Measurements from ENCODE around the gene KRTAP10-8. TPM values are rescaled to one million over a fixed set of nuclear protein-coding genes. Genes with fewer than 3 reads are reported as not detected.
"Not testable (repeated sequence)": the region's sequence is repeated elsewhere in the genome, so short reads cannot be mapped to it uniquely, and the experiment has no call there.

The KRTAP10-8 gene
- polyA plus RNA-seq, 1 donor: not detected

DNA sequence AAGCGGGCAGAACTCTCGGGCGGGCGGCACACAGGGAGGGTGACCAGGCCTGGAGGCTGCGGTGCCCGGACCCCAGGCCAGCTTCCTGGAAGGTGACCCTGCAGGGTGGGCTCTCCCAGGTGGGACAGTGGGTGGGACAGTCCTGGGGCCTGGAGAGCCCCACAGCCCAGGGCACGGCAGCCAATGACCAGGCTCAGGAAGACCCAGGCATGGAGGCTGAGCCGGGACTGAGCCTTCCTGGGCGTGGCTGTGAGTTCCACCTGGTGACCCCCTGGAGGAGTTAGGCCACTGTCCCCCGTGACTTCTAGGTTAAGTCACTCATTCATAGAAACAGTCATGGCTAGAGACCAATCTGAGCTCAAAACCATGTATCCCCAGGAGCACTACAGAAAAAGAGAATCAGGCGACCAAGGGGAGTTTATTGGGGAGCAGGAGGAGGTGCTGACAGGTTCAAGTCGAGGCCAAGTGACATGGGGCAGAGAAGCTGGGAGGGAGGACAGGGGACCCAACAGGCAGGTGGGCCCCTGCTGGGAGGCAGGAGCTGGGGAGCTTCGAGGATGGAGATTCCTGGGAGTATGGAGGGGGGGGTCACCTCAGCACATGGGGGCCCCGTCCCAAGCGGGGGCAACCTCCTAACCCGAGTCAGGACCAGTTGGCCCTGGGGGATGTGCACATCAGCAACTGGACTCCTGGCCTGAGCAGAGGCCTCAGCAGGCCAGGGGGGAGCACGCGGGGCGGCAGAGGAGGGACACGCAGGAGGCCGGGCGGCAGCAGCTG lies 32.6 kb upstream of the KRTAP10-8 start:
- DNase-seq: no peak

DNA sequence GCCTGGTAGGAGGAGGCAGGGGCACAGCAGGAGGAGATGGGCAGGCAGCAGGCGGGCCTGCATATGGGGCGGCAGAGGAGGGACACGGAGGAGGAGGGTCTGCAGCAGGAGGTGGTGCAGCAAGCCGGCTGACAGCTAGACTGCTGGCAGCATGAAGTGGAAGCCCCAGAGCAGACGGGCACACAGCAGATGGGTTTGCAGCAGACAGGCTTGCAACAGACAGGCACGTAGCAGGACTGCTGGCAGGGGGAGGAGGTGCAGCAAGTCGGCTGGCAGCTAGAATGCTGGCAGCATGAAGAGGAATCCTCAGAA lies 32.1 kb upstream of the KRTAP10-8 start:
- DNase-seq: no peak

DNA sequence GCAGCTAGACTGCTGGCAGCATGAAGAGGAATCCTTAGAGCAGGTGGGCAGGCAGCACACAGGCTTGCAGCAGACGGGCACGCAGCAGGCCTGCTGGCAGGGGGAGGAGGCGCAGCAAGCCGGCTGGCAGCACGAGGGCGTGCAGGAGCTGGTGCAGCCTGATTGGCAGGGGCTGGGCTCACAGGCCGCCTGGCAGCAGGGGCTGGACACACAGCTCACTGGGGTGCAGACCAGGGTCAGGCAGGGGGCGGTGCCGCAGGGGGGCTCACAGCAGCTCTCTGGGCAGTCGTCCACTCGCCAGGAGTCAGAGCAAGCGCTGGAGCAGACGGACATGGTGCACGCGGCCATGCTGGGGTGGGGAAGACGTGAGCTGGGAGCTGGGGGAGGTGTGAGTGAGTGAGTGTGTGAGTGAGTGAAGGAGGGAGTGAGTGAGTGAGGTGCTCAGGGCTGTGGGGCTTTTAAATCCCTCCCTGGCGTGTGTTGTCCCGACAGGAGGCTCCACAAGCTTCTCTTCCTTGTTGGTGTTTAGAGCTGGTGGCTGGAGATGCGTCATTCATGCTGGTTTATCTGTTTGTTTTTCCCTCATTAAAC lies 31.6 kb upstream of the KRTAP10-8 start, which contains the start of gene KRTAP10-5:
Gene KRTAP10-5 (minus strand): TSS at position 374 of the 591 bp plus-strand sequence. CDS start 26 bp downstream, at position 348.
- not testable (repeated sequence) for DNase-seq

DNA sequence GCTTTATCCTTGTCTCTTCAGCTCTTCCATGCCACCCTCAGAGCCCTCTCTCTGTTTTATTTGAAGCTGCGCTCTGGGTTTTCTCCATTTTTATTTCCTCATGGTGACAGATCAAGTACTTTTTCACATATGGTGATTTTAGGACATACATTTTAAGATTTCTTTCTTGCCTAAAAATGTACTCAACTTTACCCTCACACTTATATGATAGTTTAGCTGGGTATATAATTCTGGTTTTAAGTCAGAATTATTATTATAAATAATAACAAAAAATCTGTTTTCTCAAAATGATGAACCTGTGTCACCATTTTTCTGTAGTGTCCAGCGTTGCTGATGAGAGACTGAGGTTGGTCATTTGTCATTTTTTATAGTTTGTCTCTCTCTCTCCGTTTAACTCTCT lies 30.7 kb upstream of the KRTAP10-8 start:
- DNase-seq: no peak

DNA sequence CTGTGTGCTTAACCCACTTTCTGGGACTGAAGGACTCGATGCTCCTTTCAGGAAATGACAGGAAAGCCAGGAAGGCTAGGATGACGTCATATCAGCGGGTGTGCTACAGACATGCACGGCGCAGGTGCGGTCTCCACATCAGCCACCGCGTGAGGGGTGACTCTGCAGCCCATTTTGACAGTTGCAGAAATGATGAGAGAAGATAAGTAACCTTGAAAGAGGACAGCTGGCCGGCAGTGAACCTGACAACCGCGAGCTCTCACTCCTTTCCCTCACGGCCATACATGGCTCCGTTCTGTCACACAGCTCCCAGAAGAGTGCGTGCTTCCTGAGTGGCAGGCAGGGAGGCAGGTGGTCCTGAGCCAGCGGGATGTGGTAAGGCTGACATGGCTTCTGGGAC lies 29.8 kb upstream of the KRTAP10-8 start:
- DNase-seq: no peak

DNA sequence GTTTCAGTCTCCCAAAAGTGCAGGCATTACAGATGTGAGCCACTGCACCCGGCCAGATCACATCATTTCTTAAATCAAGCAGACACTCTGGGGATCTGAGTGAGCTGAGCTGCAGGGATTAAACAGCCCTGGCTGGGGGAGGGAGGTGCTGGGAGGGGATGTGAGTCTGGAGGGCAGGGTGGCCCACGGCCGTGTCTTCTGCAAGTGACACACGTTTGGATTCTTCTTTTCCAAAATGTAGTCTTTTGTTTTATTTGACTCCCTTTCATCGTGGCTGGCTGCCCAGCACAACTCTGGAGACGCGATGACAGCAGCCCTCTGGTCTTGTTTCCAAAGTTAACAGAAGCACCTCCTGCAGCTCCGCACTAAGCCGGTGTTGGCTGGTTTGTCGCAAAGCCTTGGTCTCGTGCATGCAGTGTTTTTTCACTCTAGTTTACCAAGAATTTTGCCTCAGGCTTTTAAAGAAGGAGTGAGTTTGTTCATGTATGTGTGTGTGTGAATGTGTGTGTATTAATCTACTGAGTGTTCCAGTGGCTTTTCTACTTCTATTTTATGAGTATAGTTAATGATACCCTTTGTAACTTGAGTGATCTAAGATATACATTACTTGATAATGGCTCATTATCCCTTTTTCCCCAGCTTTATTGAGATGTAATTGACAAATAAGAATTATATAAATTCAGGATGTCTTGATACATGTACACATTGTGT lies 28.6 kb upstream of the KRTAP10-8 start:
- peak; percentile 51 for DNase-seq

DNA sequence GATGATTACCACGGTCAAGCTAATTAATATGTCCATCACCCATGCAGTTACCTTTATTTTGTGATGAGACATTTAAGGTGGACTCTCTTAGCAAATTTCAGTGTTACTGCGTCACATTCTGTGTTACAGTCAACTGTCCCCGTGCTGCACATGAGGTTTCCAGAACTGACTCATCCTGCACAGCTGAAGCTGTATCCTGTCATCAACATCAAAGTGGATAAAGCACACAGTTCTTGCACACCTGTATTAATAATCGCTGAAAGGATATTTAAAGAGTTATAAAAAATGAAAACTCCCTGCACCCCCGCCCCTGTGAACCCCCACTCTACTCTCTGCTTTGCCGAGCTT lies 28.1 kb upstream of the KRTAP10-8 start:
- DNase-seq: no peak

DNA sequence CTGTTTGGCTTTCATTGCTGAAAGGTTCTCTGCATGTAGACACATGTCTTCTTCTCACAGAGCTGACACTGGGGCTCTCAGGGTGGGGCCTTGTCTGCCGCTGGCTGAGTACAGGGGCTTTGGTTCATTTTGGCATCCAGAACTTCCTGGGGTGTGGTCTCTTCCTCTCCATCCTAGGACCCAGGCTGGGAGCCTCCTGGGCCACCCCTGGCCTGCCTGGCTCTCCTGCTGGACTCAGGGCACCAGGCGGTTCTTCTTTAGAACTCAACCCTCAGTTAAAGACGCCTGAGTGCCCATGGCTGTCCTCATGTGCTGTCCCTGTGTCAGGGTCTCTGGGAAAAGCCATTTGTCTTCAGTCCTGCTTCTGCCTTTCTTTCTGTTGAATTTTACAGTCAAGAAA lies 26.0 kb upstream of the KRTAP10-8 start:
- no peak for DNase-seq

DNA sequence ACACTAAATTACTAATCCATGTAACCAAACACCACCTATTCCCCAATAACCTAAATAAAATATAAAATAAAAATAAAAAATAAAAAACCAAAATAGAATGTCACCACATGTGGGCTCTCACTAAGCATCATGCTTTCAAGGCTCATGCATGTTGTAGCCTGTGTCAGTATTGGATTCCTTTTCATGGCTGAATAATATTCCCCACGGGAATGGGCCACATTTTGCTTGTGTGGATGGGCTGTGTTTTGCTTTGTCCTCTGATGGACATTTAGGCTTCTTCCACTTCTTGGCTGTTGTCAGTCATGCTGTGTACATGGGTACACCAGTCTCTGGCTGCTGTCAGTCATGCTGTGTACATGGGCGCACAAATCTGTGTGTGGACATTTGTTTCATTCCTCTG lies 22.8 kb upstream of the KRTAP10-8 start:
- no peak for DNase-seq

DNA sequence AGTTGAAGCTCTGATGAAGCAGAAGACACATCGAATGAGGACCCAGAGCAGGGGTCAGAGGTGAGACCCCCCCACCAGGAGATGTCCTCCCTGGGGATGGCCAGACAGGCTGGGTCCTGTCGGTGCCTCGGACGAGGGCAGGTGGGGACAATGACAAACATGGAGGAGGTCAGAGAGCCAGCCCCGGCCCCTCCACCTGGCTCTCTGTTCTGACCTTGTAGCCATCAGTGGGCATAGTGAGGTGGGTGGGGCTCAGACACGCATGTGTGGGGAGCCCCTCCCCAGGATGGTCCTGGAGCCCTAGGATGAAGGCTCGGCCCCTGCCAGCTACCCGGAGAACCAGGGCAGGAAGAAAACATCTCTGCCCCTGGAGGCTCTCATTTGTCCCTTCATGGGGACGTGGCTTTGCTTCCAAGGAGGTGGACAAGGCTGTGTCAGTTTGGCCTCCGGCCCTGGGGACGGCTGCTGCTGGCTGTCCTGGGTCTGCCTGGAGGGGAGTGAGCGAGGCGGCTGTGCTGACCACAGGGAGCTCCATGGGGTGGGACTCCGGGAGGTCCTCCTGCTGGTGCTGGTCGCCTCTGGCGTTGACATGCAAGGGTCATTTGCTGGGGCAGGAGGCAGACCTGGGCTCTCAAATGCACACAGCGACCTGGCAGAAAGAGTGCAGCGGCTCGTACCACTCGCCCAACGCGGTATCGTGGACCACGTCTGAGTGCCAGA lies 22.1 kb upstream of the KRTAP10-8 start:
- no peak for DNase-seq

DNA sequence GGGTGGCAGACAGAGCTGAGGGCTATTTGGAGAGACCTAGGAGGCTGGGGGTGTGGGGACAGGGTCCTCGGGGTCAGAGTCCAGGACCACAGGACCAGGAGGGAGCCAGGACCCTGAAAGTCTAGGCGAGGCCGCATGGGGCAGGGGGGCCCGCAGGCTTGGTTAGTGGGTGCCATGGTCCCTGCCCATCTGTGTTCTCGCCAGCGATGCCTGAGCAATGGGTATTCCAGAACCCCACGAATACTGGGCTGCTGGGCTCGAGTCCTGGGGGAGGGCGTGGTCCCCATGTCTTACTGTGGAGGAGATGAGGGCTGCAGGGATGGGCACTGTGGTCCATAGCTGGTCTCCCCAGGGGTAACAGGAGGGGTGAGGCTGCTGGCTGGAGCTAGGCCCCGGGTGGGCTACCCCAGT lies 21.6 kb upstream of the KRTAP10-8 start:
- DNase-seq: no peak

DNA sequence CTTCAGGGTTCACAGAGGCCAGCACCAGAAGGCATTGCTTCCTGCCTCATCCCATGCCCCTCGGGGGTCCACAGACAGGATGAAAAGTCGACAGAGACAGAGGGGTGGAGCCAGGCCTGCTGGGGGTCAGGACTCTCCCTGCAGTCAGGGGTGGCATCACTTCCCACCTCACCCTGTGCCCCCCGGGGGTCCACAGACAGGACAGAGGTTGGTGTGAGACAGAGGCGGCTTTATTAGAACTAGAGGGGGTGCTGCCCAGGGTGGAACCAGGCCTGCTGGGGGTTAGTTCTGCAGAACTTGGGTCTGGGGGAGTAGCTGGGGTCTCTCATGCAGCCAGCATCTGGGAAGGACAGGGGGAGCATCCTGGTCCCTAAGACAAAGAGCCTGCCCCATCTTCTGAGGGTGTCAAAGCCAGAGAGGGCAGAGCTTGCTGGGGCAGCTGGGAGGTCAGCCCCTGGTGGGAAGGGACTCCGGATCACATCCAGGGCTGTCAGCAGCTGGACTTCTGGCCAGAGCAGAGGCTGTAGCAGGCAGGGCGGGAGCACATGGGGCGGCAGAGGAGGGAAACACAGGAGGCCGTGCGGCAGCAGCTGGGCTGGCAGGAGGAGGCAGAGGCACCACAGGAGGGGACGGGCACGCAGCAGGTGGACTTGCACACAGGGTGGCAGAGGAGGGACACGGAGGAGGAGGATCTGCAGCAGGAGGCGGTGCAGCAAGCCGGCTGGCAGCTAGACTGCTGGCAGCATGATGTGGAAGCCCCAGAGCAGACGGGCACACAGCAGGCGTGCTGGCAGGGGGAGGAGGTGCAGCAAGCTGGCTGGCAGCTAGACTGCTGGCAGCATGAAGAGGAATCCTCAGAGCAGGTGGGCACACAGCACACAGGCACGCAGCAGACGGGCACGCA lies 20.7 kb upstream of the KRTAP10-8 start:
- not testable (repeated sequence) for DNase-seq

DNA sequence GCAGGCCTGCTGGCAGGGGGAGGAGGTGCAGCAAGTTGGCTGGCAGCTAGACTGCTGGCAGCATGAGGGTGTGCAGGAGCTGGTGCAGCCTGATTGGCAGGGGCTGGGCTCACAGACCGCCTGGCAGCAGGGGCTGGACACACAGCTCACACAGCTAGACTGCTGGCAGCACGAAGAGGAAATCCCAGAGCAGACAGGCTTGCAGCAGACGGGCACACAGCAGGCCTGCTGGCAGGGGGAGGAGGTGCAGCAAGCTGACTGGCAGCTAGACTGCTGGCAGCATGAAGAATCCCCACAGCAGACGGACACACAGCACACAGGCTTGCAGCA lies 20.1 kb upstream of the KRTAP10-8 start:
- not testable (repeated sequence) for DNase-seq

DNA sequence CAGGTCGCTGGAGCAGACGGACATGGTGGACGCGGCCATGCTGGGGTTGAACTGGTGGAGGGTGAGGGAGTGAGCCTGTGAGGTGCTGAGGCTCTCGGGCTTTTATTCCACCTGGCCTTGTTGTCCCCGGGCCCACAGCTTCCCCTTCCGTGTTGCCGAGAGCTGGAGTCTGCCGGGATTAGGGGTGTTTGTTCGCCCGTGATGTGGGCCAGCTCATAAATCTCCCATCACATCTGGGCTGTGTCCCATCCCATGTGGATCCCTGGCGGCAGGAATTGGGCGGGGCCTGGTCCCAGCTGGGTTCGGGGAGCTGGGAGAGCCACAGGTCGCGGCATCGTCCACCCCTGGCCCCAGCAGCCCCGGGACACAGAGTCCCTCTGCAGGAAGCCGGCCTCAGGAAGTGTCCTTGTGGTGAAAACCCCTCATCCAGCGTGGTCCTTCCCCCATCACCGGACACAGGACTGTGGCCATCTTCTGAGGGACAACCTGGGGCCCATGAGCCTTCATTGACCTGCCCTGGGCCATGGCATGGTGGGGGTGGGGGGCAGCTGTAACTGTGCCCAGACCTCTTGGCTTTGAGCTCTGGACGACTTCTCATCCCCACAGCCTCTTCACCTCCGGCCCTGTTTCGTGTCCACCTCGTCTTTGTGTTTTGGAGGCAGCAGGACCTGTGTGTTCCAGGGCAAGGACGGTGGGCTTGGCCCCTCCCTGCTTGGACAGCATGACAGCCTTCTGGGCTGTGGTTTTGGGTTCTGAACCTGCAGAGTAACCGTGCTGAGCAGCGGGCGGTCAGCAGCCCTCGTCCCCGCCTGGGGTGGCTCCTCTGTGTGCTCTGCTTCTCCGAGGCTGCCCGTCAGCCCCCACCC lies 19.2 kb upstream of the KRTAP10-8 start, which contains the start of gene KRTAP10-6:
Gene KRTAP10-6 (minus strand): TSS at position 60 of the 866 bp plus-strand sequence. CDS start 21 bp downstream, at position 39.
- DNase-seq: no peak

DNA sequence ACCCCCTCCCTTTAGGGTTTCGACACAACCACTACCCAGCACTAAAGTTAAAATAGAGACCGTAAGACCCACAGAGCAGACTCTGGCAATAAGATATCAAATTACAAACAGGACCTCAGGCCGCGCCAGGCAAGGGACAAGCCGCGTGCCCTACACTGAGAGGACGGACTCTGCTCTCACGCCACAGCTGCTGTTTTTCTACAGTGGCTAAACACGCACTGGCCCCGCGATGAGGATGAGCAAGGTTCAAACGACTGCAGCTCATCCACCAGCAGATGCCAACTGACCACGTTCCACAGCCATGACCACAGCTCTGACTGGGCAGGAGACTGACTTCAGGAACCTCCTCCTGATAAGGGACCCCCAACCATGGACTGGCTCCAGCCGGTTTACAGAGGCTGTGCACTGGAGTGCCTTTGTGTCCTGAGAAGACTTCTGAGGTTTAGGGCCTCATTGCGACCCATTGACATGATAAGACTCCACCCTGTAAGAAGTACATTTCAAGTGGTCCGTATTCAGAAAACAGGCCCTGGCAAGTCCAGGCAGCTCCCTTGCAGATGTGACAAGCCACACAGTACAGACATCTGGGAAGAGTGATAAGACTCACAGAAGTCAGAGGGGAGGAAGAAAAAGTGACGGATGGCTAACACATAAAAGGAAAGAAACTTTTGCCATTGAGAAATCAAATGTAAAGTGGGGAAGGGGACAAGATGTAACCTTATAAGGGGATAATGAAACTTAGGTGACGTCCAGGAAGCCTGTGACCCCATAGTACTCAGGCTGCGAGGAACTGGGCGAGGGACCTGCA lies 18.1 kb upstream of the KRTAP10-8 start:
- peak; percentile 33 for DNase-seq

DNA sequence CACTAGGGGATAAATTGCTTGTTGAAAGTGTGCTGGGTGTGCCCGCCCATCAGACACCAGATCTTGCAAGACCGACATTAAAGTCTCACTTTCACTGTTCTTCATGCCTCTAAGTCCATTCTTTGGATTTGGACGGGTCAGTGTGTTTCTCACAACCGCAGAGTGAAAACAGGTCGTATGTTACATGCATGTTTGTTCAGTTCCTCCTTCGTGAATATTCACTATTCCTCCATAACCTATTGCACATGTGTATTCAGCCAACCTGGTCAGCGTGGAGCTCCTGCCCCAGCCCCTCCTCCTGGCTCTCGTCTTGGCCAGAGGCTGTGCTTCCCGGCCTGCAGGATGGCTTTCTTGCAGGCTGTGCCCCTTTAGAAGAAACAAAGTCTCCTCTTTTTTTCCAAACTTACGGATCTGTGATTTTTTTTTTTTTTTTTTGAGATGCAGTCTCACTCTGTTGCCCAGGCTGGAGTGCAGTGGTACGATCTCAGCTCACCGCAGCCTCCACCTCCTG lies 17.4 kb upstream of the KRTAP10-8 start:
- no peak for DNase-seq

DNA sequence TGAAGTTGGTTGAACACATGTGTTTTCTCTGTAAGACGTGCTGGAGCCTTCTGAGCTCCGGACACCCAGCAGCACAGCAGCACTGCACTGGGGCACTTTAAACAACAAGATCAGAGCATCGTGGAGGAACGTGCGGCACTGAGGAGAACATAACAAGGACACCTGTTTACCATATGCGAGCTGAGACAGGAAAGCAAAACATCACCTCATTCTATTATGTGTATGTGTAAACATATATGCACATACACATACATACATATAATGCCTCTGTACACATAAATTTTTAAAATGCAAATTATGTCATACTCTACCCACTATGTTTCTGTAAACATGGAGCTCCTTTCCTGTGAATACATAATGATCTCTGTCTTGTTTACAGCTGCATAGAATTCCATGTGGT lies 16.4 kb upstream of the KRTAP10-8 start:
- DNase-seq: no peak

DNA sequence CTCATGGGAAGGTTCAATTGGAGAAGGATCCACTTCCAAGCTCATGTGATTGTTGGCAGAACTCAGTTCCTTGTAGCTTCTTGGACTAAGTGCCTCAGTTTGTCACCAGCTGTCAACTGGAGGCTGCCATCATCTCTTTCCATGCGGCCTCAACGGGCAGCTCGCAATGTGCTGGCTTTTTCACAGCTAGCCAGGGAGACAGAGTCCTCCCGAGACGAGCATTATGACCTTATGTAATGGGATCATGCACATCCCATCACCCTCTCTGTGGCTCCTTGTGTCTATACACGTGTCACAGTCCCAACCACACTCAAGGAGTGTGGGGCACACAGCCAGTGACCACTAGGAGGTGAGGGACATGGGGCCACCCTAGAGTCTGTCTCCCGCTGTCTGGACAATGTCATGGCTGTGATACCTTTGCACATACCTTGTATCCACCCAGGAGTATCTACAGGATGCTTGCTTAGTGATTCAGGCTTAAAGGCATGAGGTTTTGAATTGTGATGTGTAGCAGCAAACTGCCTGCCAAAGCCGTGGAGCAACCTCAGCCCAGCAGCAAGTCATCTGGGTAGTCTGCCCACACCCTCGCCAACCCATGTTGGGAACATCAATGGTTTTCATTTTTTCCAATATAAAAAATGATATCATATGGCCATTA lies 15.7 kb upstream of the KRTAP10-8 start:
- no peak for DNase-seq

DNA sequence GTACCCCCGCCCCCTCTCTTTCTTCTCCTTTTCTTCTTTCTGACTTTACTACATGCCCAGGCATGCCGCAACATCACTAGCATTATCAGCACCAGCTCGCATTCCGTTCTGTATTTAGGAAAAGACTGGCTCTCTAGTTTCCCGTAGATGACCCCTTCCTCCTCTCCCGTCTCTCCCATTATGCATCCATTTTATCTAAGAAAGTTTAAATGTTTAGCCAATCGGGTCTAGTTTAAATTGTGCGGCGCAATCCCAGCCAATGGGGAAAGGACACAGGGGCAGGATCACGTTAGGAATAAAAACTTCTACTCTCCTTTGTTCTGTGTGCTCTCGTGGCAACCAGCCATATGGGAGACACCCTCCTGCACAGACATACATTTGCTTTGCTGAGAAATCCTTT lies 13.8 kb upstream of the KRTAP10-8 start:
- DNase-seq: no peak
